HG02610 (cell line): Measurements from ENCODE around the gene PLA2G4B.
A peak's percentile ranks its signal among the peaks of the same experiment; 100 is the strongest.
"Not testable (repeated sequence)": the region's sequence is repeated elsewhere in the genome, so short reads cannot be mapped to it uniquely, and the experiment has no call there.

Experiments used
- ATAC-seq: cut with Tn5 transposase; IDR thresholded peaks from one replicate; pipeline ENCODE4 v1.9.1; 2021; ENCODE audit warnings: mild to moderate bottlenecking, moderate library complexity; ENCODE audit not compliant: unreplicated experiment

Gene PLA2G4B

DNA sequence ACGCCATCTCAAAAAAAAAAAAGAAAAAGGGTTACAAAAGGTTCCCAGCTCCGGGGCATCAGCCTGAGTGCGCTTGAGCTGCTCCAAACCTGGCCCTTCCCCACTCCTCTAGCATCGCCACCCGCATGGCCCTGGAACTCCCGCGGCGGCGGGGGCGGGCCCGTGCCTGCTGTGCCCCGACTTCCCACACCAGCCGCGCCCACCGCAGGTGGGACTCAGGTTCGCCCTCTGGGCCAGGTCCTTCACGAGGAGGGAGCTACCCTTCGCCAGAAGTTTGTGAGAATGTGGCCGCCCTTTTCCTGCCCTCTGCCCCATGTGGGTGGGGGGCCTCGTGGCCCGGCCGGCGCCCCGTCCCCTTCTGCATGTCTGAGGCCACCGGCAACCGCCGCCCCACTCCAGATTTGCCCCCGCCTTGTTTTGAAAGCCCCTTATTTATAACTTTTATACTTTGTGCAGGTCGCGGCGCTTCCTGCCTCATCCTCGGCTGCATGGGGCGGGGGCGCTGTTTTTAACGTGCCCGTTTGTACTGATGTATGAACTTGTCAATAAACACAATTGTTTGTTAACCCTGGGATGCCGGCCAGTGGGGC lies 11.3 kb upstream of the PLA2G4B start:
- peak; percentile 16 for ATAC-seq

DNA sequence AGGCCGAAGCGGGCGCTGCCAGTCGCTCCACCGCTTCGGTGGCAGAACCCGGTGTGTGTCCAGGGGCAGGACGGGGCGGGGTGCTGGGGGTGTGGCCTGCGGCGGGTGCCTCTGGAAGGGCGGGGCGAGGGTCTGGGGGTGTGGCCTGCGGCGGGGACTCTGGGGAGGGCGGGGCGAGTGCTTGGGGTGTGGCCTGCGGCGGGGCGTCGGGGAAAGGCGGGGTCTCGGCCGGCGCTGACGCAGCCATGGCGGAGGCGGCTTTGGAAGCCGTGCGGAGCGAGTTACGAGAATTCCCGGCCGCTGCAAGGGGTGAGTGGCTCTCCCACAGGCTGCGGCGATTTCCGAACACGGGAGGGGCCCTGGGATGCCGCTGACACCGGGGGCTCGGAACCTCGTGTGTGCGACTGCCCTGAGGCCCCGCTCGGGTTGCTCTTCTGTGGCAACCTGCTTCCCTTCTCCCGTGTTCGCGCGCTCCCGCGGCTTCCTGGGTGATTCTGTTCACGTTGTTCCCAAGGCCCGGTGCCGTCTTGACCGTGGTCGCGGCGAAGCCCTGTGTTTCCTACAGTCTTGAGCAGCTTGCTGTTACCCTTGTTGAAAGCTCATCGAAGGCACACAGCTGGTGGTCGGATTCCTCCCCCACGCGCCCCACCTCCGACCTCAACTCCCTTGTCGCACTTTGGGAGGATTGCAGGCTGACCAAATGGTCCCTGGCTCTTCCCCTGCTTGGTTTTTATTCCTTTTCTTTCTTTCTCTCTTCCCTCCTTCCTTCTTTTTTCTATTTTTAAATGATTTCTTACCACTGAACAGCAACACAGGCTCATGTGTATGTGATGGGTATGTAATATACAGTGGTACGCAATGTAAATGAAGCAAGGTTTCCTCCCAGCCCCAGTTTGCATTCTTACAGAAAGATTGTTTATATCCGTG lies 10.5 kb upstream of the PLA2G4B start, which contains the start of gene JMJD7:
Gene JMJD7, plus strand, starts transcription at position 213 of the 927 bp plus-strand sequence. Its CDS starts 33 bp downstream, at position 246.
- peak; percentile 72 for ATAC-seq

DNA sequence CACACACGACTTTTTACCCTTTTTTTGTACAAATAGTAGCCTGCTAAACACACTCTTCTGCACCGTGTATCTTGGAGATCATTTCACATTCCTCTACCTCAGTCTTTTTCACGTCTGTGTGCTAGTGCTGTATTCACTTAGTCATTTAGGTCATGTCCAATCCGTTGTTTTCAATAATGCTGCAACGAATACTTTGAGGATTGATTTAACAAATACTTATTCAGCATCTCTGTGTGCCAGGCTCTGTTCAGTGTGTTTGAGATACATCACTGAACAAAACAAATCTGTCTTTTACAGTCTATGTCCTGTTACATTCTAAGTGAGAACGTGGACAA lies 9.9 kb upstream of the PLA2G4B start:
- no peak for ATAC-seq

DNA sequence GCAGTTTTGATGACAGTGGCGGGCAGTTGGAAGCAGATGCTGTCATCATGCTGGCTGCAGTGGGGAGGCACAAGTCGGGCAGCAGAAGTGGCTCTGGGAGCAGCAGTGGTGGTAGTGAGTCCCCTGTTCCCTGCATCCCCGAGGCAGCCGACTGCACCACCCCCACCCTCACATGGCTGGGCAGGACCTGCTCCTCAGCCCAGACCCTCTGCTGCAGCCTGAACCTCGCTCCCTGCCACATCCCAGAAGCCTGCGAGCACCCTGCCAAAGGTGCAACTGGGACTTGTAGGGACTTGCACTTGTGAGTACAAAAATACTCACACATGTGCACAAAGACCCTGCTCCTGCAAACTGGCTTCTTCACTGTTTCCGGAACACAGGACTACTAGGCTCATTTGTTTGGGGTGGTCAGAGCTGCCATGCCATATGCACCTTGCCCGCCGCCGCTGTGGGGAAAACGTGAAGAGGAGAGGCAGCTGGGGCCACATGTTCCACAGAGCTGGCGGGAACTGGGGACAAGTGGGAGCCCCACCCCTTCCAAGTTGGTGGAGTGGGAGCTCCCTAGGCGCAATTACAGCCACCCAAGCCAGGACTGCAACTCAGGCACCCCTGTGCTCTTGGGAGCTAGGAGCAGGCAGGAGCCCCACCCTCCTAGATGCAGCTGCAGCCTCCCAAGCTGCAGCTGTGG lies 8.5 kb upstream of the PLA2G4B start:
- ATAC-seq = no peak

DNA sequence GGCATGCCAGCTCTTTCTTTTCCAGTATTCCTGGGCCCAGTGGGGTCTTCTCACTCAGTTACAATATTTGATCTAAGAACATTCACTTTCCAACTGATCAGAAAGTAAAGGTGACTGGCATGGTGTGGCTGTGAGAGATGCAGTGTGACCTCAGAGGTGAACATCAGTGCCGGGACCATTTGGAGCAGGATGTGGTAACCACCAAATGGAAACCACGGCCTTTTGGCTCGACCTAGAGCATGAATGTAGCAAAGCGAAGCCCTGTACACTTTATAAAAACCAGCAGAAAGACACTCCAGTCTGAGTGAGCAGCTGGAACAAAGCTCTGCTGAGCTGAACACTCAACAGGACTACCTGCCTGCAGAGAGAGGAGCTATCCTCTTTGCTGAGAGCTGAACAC lies 7.4 kb upstream of the PLA2G4B start:
- ATAC-seq = not testable (repeated sequence)

DNA sequence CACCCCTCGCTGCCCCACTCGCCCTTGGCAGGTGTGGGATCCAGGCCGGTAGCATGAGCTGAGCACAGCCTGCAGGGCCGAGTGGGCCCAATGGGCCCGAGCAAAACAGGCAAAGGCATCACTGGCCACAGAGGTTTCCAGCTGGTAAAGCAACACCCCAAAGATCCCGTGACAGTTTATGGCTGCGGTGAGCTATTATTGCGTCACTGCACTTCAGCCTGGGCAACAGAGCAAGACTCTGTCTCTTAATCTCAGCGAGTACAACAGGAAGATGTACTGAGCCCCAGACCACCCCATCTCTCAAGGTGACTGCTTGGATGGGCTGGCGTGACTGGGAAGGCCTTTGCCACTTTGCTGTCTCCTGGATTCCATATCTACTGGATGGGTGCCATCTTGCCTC lies 6.4 kb upstream of the PLA2G4B start:
- no peak for ATAC-seq

DNA sequence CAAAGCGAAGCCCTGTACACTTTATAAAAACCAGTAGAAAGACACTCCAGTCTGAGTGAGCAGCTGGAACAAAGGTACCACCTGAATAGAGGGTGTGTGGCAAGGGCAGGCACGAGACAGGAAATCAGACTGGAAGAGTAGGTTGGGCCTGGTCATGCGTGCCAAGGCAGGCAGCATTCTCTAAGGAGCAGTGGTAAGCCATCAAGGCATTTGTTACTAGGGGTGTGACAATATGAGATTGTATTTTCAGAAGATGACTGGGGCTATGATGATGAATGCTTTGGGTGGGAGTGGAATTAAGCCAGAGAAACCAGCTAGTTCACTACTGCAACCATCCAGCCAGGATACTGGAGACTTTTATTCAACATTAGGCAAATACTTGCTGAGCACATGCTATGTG lies 5.8 kb upstream of the PLA2G4B start:
- ATAC-seq = no peak

DNA sequence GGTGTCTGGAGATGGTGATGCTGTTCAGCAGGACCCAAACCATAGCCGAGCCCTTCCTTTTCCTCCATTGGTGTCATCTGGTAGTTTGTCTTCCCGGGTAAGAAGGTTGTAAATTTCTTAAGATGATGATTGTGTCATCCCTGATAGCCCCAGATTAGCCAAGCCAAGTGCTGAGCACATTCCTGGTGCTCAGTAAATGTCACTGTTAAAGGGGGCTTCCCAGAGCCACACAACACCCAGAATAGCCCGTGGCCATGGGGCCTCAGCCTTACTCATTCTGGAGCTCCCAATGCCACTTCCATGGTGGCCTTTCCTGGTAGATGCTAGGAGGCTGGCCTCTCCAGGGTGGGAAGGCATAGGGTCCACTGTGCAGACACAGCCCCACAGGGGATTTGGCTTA lies 4.6 kb upstream of the PLA2G4B start:
- ATAC-seq = no peak

DNA sequence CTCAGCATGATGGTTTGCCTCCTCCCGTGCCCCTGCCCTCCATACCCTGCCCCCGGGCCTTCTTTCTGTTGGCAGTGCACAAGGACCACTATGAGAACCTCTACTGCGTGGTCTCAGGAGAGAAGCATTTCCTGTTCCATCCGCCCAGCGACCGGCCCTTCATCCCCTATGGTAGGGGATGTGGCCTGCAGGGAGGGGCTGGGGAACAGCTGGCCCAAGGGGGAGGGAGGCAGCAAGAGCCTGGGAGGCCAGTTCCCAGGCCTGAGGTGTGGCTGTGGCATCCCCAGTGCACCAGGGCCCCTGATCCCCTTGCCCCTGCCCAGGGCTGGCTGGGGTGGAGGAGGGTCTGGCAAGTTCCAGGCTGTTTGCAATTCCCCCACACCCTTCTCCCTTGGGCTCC lies 2.6 kb upstream of the PLA2G4B start:
- no peak for ATAC-seq

DNA sequence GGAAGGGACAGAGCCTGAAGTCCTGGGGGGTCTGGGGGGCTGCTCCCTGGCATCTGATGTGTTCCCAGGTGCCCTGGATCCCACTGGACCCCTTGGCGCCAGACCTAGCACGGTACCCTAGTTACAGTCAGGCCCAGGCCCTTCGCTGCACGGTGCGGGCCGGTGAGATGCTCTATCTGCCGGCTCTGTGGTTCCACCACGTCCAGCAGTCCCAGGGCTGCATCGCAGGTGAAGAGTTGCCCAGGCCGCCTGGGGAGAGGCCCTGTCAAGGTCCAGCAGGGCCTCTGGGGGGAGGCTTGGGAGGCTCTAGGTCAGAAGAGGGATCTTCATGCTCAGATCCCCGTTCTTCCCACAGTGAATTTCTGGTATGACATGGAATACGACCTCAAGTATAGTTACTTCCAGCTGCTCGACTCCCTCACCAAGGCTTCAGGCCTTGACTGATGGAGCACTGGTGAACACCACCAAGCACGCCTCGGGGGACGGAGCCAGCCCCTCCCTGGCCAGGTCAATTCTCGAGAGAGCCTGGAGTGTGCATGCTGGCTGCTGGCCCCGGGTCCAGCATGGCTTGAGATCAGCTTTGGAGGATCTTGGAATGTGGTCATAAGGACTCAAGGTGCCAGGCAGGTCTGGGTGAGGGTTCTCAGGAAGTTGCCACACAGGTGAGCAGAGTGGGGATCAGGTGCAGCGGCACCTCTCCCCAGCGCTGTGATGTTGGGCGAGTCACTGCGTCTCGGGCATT lies 1.8 kb upstream of the PLA2G4B start:
- ATAC-seq = no peak

DNA sequence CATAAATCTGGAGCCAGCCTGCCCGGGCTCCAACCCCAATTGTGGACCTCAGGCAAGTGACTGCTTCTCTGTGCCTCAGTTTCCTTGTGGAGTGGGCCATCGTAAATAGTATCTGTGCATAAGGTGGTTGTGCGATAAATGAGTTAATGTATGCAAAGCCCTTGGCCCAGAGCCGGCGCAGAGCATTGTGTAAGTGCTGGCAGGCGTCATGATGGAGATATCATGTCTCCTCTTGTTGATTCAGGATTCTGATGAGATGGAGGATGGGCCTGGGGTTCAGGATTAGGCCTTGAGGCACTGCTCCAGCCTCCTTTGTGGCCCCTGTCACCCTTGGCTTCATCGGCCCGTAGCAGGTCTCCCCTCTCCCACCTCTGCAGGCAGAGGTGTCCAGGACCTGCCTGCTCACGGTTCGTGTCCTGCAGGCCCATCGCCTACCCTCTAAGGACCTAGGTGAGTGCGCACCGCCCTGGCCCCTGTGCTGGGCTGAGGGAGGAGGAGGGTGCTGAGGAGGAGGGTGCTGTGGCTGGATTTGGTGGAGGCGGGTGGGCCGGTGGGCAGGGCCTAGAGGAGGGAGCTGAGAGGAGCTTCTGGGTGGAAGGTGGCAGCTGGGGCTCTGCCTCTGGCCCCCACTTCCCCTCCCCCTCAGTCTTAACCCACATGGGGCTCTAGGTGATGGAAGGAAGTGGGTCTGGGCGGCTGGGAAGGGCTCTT lies 1.3 kb downstream of the PLA2G4B start:
- no peak for ATAC-seq

DNA sequence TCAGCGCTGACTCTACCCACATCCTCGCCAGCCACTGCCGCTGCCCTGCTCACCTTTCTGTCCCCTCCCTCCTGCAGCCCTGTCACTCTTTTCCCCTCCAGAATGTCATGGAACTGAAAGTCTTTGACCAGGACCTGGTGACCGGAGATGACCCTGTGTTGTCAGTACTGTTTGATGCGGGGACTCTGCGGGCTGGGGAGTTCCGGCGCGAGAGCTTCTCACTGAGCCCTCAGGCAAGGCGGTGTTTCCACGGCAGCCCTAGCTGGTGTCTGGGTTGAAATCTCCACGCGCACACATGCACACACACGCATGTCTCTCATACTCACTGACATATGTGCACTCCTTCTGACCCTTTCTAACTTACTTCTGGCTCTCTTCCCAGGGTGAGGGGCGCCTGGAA lies 2.0 kb downstream of the PLA2G4B start:
- ATAC-seq = no peak

DNA sequence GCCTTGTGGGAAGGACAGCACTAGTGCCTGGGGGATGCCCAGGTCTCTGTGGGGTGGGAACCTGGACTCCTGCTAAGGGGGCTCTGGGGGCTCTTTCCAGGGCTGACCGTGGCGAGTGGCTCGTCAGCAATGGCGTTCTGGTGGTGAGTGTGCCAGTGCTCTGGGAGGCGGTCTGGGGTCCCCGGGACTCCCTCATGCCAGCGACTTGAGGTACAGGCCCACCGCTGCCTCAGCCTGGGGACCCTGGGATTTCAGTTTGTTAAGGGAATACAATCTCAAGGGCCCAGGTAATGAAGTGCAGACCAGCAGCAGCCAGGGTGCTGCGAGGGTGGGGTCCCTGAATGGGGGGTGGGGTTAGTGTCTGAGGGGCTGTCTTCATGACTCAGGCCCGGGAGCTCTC lies 2.5 kb downstream of the PLA2G4B start:
- ATAC-seq = no peak

DNA sequence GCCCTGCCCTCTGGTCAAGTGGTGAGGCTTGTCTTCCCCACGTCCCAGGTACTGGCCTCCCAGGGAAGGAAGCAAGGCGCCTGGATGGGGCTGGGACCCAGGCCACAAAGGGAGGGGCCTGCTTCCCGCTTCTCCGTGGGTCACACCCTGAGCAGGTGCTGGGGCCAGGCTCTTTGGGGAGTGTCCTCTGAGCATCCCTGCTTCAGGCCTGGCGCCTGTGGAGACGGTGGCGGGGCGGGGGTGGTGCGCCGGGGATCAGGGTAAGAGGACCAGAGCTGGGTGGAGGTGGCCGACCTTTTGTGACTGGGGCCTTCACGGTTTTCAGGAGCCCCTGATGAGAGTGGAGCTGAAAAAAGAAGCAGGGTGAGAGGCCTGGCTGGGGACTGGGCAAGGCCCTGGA lies 3.6 kb downstream of the PLA2G4B start:
- ATAC-seq = no peak

DNA sequence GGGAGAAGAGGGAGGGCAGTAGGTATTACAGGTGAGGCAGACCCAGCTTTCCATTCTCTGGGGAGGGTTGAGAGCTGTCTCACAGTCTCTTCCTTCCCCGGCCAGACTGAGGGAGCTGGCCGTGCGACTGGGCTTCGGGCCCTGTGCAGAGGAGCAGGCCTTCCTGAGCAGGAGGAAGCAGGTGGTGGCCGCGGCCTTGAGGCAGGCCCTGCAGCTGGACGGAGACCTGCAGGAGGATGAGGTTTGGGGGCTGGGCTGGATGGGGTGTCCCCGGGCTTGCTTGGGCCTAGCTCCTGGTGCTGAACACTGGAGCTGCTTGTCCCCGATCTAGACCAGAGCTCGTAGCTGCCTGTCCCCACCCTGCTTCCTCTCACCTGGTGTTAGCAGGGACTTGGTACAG lies 4.9 kb downstream of the PLA2G4B start:
- no peak for ATAC-seq

DNA sequence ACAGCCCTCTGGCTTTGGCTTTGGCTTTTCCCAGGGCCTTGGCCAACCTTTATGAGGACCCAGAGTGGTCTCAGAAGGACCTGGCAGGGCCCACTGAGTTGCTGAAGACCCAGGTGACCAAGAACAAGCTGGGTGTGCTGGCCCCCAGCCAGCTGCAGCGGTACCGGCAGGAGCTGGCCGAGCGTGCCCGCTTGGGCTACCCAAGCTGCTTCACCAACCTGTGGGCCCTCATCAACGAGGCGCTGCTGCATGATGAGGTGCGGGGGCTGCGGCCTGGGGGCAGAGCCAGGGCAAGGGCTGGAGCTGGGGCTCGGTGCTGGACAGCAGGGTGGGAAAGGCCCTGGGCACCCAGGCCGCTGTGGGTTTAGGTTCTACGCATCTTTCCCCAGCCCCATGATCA lies 6.2 kb downstream of the PLA2G4B start:
- ATAC-seq = no peak

DNA sequence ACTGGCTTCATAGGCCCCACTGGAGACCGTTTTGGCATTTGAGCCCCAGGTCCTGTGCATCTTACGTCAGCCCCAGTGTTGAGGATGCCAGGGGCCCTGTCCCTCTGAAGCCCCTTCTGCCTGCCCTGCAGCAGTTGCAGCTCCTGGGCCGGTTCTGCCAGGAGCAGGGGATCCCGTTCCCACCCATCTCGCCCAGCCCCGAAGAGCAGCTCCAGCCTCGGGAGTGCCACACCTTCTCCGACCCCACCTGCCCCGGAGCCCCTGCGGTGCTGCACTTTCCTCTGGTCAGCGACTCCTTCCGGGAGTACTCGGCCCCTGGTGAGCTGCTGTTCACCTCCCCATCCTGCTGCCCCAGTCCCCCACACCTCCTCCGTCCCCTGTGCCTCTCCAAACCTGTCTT lies 8.6 kb downstream of the PLA2G4B start:
- no peak for ATAC-seq

DNA sequence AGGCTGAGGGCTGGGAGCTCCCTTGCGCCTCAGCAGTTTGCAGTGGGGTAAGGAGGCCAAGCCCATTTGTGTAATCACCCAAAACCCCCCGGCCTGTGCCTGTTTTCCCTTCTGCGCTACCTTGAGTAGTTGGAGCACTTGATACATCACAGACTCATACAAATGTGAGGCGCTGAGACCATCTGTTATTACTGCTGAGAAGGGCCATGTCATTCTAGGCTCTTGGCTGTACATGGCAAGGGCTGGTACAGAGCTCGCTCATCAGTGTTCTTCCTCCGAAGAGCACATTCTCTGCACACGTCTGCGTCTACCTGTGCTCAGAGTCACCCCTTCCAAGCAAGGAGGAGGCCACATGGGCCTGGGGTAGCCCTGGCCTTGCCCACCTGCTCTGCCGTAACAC lies 9.3 kb downstream of the PLA2G4B start:
- ATAC-seq = no peak

DNA sequence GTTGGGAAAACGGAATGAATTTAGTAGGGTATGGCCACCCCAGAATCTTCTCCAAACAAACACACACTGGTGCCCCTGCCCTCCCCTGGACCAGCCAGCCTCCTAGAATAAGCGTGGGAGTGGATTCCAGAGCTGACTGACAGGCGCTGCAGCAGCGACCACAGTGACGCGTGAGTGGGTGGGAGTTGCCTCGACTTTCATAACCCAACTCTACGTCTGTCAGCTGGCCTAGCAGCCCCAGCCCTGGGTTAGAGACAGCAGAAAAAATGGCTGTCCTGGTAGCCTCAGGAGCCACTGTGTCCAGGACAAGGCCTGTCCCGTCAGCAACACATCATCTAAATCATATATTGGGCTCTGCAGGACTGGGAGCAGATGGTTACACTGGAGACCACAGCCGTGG lies 10.0 kb downstream of the PLA2G4B start:
- ATAC-seq = no peak

DNA sequence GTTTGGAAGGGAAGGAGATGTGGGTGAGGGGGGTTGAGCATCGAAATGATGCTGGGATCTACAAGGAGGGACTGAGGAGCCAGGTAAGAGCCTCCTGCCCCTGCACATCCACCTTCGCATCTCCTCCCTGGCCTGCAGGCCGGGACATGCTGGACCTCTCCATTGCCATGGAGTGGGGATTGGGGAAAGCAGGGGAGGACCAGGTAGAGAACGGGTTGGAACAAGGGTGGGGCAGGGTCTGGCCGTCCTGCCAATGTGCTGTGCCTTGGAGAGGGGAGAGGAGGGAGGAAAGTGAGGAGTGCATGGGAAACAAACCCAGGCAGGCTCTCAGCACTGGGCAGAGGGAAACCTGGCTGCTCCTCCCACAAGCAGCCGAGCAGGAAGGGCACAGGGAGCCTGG lies 10.6 kb downstream of the PLA2G4B start:
- no peak for ATAC-seq

DNA sequence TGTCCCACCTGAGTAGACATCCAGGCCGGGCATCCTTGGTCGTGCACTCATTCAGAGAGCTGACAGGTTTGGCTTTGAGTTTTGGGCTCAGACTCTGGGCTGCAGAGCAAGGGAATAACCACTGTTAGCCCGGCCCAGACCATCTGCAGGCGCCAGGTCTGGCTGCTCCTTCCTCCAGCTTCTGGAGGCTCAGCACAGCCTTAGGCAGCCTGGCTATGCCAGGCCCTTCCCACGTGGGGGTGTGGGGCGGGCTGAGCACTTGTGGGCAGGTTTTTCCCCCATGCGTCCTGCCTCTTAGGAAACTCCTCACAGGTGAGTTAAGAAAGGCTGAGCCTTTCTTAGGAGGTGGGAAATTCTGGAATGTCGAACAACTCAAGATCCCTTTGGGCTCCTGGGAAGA lies 11.2 kb downstream of the PLA2G4B start:
- ATAC-seq = no peak
